K562 (cell line): Measurements from ENCODE around the gene TRAPPC4. TPM values are rescaled to one million over a fixed set of nuclear protein-coding genes. Genes with fewer than 3 reads are reported as not detected.

Source experiments
- ATAC-seq: fragments of 200-7000 bp; cut with Tn5 transposase; 3 replicates; pipeline ENCODE4 v1.9.1; 2020; ENCODE audit warnings: moderate library complexity
- BruUV-seq: library from RNA; stranded (reverse); fragments of 400-500 nt; replicated peaks from 2 replicates; lab custom pipeline; 2021; lab: Mats Ljungman, UMichigan
- CTCF ChIA-PET: fragments of 300-600 bp; formaldehyde crosslinking; extraction: SDS; loops from one replicate; lab custom pipeline; 2021; ENCODE audit warnings: low intra/inter-chr PET ratio; lab: Yijun Ruan, JAX
- POLR2A ChIA-PET: fragments of 300-600, 350-650 bp; sonication (Branson Sonifier 250); formaldehyde crosslinking; extraction: SDS; loops from one replicate; lab custom pipeline; 2021; ENCODE audit warnings: antibody characterized with exemption, inconsistent platforms; lab: Yijun Ruan, JAX
- DNase-seq, 4 experiments: peaks; one replicate each; pipeline versions ENCODE4 v3.0.0 to v3.0.0-alpha.2; 2011 to 2018; ENCODE audit warnings: low spot score in 3 of 4, mixed read lengths in 3 of 4; ENCODE audit errors: extremely low read depth in 1 of 4
- FAIRE-seq: peaks from 2 replicates; lab custom pipeline; 2011; peaks lifted over from hg19 to GRCh38; lab: Jason Lieb, UNC
- H2AFZ ChIP-seq: 2 replicates; pipeline ENCODE4 v1.6.0; 2011; ENCODE audit warnings: low read depth, low read length, control low read depth, inconsistent platforms
- H3K27ac ChIP-seq: fragments of 200-600 bp; 3 replicates; pipeline ENCODE4 v1.8.0; 2011; ENCODE audit warnings: low read depth, mild to moderate bottlenecking, control low read depth, inconsistent platforms, low read length, moderate library complexity, mixed read lengths; ENCODE audit errors: extremely low read depth
- H3K27me3 ChIP-seq, 2 experiments: fragments of 300-600 bp in 1 of 2; 2 replicates in 1 of 2; 3 replicates in 1 of 2; pipeline versions ENCODE4 v1.6.0 to v1.8.0; 2011; ENCODE audit warnings: inconsistent platforms in 2 of 2, low read length in 2 of 2, mild to moderate bottlenecking in 1 of 2, mixed read lengths in 1 of 2, moderate library complexity in 1 of 2; ENCODE audit not compliant: control insufficient read depth in 2 of 2, insufficient read depth in 2 of 2
- H3K36me3 ChIP-seq: fragments of 300-600 bp; 3 replicates; pipeline ENCODE4 v1.8.0; 2011; ENCODE audit warnings: mild to moderate bottlenecking, low read length, inconsistent platforms; ENCODE audit not compliant: control insufficient read depth, insufficient read depth
- H3K4me1 ChIP-seq, 2 experiments: fragments of 200-600 bp in 1 of 2; replicated peaks in 1 of 2; 2 replicates in 1 of 2; 3 replicates in 1 of 2; pipeline versions ENCODE4 v1.5.1 to v1.8.0; 2011; ENCODE audit warnings: inconsistent platforms in 2 of 2, low read length in 2 of 2, mild to moderate bottlenecking in 1 of 2, mixed read lengths in 1 of 2, moderate library complexity in 1 of 2; ENCODE audit not compliant: control insufficient read depth in 2 of 2, insufficient read depth in 2 of 2
- H3K4me2 ChIP-seq: 2 replicates; pipeline ENCODE4 v1.6.1; 2011; ENCODE audit warnings: low read length, control low read depth, inconsistent platforms, mixed read lengths; ENCODE audit not compliant: insufficient read depth
- H3K4me3 ChIP-seq: fragments of 200-600 bp; sonication (generic), shearing (Covaris generic); 2 replicates; pipeline ENCODE4 v1.5.1; 2016; ENCODE audit warnings: control low read depth, inconsistent platforms
- H3K79me2 ChIP-seq: fragments of 200-600 bp; 3 replicates; pipeline ENCODE4 v1.8.0; 2011; ENCODE audit warnings: low read length, inconsistent platforms; ENCODE audit not compliant: control insufficient read depth, insufficient read depth
- H3K9ac ChIP-seq, 2 experiments: 2 replicates each; pipeline versions ENCODE4 v1.6.0 to v1.6.1; 2011; ENCODE audit warnings: low read depth in 2 of 2, low read length in 2 of 2, control low read depth in 1 of 2, inconsistent platforms in 1 of 2, mild to moderate bottlenecking in 1 of 2, mixed read lengths in 1 of 2; ENCODE audit not compliant: insufficient read depth in 1 of 2
- H3K9me1 ChIP-seq: one replicate; pipeline ENCODE4 v1.6.0; 2011; ENCODE audit warnings: inconsistent platforms, mild to moderate bottlenecking, low read length, moderate library complexity; ENCODE audit not compliant: control insufficient read depth, insufficient read depth
- H3K9me3 ChIP-seq: replicated peaks from 2 replicates; pipeline ENCODE4 v1.5.1; 2011; ENCODE audit warnings: low read depth, low read length, inconsistent platforms; ENCODE audit not compliant: control insufficient read depth, insufficient read depth
- H4K20me1 ChIP-seq: replicated peaks from 2 replicates; pipeline ENCODE4 v1.6.1; 2011; ENCODE audit warnings: low read length, inconsistent platforms, mixed read lengths; ENCODE audit not compliant: control insufficient read depth, insufficient read depth
- CTBP1 ChIP-seq: fragments of 450-650 bp; IDR thresholded peaks from 2 replicates; pipeline ENCODE4 v1.6.1; 2016; ENCODE audit warnings: borderline replicate concordance
- EGR1 ChIP-seq: fragments of 450-650 bp; conservative IDR thresholded peaks from 2 replicates; pipeline ENCODE4 v1.6.1; 2017; ENCODE audit warnings: mild to moderate bottlenecking
- ETV1 ChIP-seq: fragments of 450-650 bp; conservative IDR thresholded peaks from 2 replicates; pipeline ENCODE4 v1.6.1; 2016; ENCODE audit warnings: missing genetic modification characterization, control low read depth, low read depth, missing compliant biosample characterization
- MAFG ChIP-seq: fragments of 450-650 bp; conservative IDR thresholded peaks from 2 replicates; pipeline ENCODE4 v1.6.1; 2016; ENCODE audit warnings: missing genetic modification characterization, missing compliant biosample characterization
- MAFK ChIP-seq: IDR thresholded peaks from 2 replicates; pipeline ENCODE4 v1.6.1; 2011; ENCODE audit warnings: low read length, improper control_type of control experiment
- NFE2L1 ChIP-seq: fragments of 450-650 bp; IDR thresholded peaks from 2 replicates; pipeline ENCODE4 v1.6.1; 2016; ENCODE audit warnings: missing genetic modification characterization, low read depth, mild to moderate bottlenecking, missing compliant biosample characterization, moderate library complexity, borderline replicate concordance
- NR0B1 ChIP-seq: fragments of 450-650 bp; IDR thresholded peaks from one replicate; pipeline ENCODE4 v1.6.1; 2018; ENCODE audit warnings: mild to moderate bottlenecking, moderate library complexity; ENCODE audit not compliant: partially characterized antibody
- PML ChIP-seq: IDR thresholded peaks from 2 replicates; pipeline ENCODE4 v1.6.1; 2012; ENCODE audit warnings: low read length, inconsistent platforms
- PRDM10 ChIP-seq: fragments of 450-650 bp; IDR thresholded peaks from 2 replicates; pipeline ENCODE4 v1.6.1; 2018; ENCODE audit not compliant: partially characterized antibody
- RNF219 ChIP-seq: fragments of 250-450 bp; sonication (Bioruptor Pico); IDR thresholded peaks from 2 replicates; pipeline ENCODE4 v1.5.0; 2022; ENCODE audit warnings: mild to moderate bottlenecking
- TFAP4 ChIP-seq: sonication (generic); formaldehyde crosslinking; IDR thresholded peaks from 2 replicates; pipeline ENCODE4 v1.8.0; 2022; ENCODE audit warnings: missing genetic modification reagents, mild to moderate bottlenecking, moderate library complexity, borderline replicate concordance
- ZNF12 ChIP-seq: sonication (generic); formaldehyde crosslinking; IDR thresholded peaks from 2 replicates; pipeline ENCODE4 v1.4.0; 2020; ENCODE audit warnings: mild to moderate bottlenecking, missing genetic modification reagents
- ZNF316 ChIP-seq: fragments of 450-650 bp; IDR thresholded peaks from 2 replicates; pipeline ENCODE4 v1.6.1; 2016
- WGBS: fragments of 100-300 bp; shearing (Covaris generic); methylation state at CpG from one replicate; pipeline ENCODE4 v1.1.6; 2016; ENCODE audit warnings: low coverage, mixed read lengths; ENCODE audit not compliant: insufficient coverage; ENCODE audit errors: missing lambda C conversion rate; 5-methylcytosine and 5-hydroxymethylcytosine counted together
- in situ Hi-C: fragments of 300-500 bp; cut with MboI; formaldehyde crosslinking; loops from 4 replicates; pipeline ENCODE4 v1.15.0; 2018; ENCODE audit warnings: inconsistent platforms, mixed read lengths
- intact Hi-C: fragments of 100-400 bp; cut with micrococcal nuclease; formaldehyde crosslinking; loops from 2 replicates; pipeline ENCODE4 v1.14.2; 2022
- polyA plus RNA-seq, 8 experiments: library from polyadenylated mRNA; depleted of rRNA in 4 of 8; stranded (reverse) in 5 of 8; unstranded in 3 of 8; fragments of >200 nt; fragmentation: Nextera tagmentation in 2 of 8; fragmentation: Illumina TruSeq in 1 of 8; extraction: Ambion mirVana in 2 of 8; extraction: Trizol in 1 of 8; gene quantifications; 2 replicates each; pipeline versions ENCODE4 v1.2.1 to v1.2.3, GENCODE V29; 2011 to 2014; ENCODE audit warnings: inconsistent platforms in 1 of 8, missing spikeins in 1 of 8
- total RNA-seq, 7 experiments: library from RNA; depleted of rRNA in 6 of 7; stranded (reverse); fragments of >200 nt in 6 of 7; fragmentation: Illumina TruSeq in 2 of 7; extraction: Trizol in 2 of 7; gene quantifications; 2 replicates each; pipeline versions ENCODE4 v1.2.1 to v1.2.3, GENCODE V29; 2011 to 2021; ENCODE audit warnings: low replicate concordance in 1 of 7

TRAPPC4 gene
- total and polyA plus RNA-seq, 9 of the 15 experiments (the other 6 are each of a cell fraction or from before 2014, with no cell fraction given): 121 to 524 (median 142) TPM

- TSS peak; percentile 58 for BruUV-seq
- intact Hi-C loops (loop anchor here (1.0 to 2.0 kb wide), 2 partner anchors 11 to 71 kb away; partner anchors contain the start of genes DPAGT1, RPS25 and TRAPPC4), in situ Hi-C loops (no loop called here)
- FAIRE-seq (peak; percentile 84), DNase-seq (peak; percentile 43 to 79 (median 51)), ATAC-seq (peak; percentile 46)
- H4K20me1 ChIP-seq: peaks cover 16% of the 10 kb centered on the region
- no peaks in the 10 kb centered on the region for H3K9me3 ChIP-seq
- H3K36me3 ChIP-seq: peaks cover 47% of the 10 kb centered on the region
- H3K9ac ChIP-seq: peak overlapping the region; percentile 86 to 99; a peak in 3 of 4 replicates
- H3K27me3 ChIP-seq: no peaks in the 10 kb centered on the region
- H3K27ac ChIP-seq: peak overlapping the region; percentile 92
- peak overlapping the region; percentile 35; the same call in 1 of the 2 replicates for H2AFZ ChIP-seq
- ChIA-PET CTCF (no interaction called here), POLR2A (interaction anchor here (0.6 to 1.2 kb wide), 7 partner anchors 11 to 294 kb away, joined by 3 to 4 read pairs (median 4); partner anchors contain the start of gene VPS11)
- 7% methylated on average over 10 of the region's 10 CpGs for WGBS
- H3K4me3 ChIP-seq: peak overlapping the region; percentile 92
- peak overlapping the region; percentile 98 for H3K4me2 ChIP-seq
- peaks cover 40 to 49% of the 10 kb centered on the region in 2 experiments for H3K4me1 ChIP-seq
- peaks cover 39% of the 10 kb centered on the region for H3K79me2 ChIP-seq
- H3K9me1 ChIP-seq: no peaks in the 10 kb centered on the region
- TF ChIP-seq MAFK (peak; percentile 83), ZNF316 (peak; percentile 98), PML (no peak), NR0B1 (no peak), ETV1 (tag) (peak; percentile 2; the same call in 1 of the 2 replicates), MAFG (tag) (peak; percentile 95), EGR1 (peak; percentile 37), ZNF12 (CRISPR knock-in tag) (0 out of 2 replicates have a peak, but pooled peaks have one; percentile 16), PRDM10 (peak; percentile 9), CTBP1 (peak; percentile 32; the same call in 1 of the 2 replicates), NFE2L1 (tag) (no peak), TFAP4 (CRISPR knock-in tag) (0 out of 2 replicates have a peak, but pooled peaks have one; percentile 34), RNF219 (CRISPR knock-in tag) (no peak)
Observed at GRCh38 chr11:119029340-119030028, 10.9 kb downstream of the TRAPPC4 start.
